Activated T-cell treated with anti-CD3 and anti-CD28 coated beads, Interleukin-2, amount 50 U/mL, for 24 hours (primary cell): ENCODE measurements around the gene PKN2.

Experiments
- DNase-seq: peaks from one replicate; pipeline ENCODE4 v3.0.0-alpha.2; 2020
- H3K27ac Mint-ChIP-seq: 2 replicates; pipeline ENCODE4 v1.8.0; 2020; ENCODE audit warnings: mild to moderate bottlenecking, mixed read lengths
- H3K27me3 Mint-ChIP-seq: 2 replicates; pipeline ENCODE4 v1.8.0; 2020; ENCODE audit warnings: mixed read lengths
- H3K36me3 Mint-ChIP-seq: 2 replicates; pipeline ENCODE4 v1.8.0; 2020; ENCODE audit warnings: low read depth, mixed read lengths
- H3K4me1 Mint-ChIP-seq: 2 replicates; pipeline ENCODE4 v1.8.0; 2020; ENCODE audit warnings: low read depth, mixed read lengths
- H3K4me3 Mint-ChIP-seq: 2 replicates; pipeline ENCODE4 v1.8.0; 2020; ENCODE audit warnings: mild to moderate bottlenecking, moderate library complexity, mixed read lengths
- H3K9me3 Mint-ChIP-seq: 2 replicates; pipeline ENCODE4 v1.8.0; 2020; ENCODE audit warnings: mixed read lengths

PKN2 gene

DNA sequence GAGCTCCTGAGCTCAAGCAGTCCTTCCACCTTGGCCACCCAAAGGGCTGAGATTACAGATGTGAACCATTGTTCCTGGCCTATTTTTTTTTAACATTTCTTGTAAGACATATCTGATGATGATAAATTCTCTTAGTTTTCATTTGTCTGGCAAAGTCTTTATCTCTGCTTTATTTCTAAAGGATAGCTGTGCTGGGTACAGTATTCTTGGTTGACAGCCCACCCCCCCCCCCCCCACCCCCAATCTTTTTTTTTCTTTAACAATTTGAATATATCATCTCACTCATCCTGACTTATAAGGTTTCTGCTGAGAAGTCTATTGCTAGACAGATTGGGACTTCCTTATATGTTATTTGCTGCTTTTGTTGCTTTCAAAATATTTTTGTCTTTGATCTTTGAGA, 51.3 kb downstream of the PKN2 start:
- no peak for DNase-seq
- Mint-ChIP-seq H3K4me3 (no peak overlapping the region), H3K27me3 (no peaks in the 10 kb centered on the region), H3K36me3 (peaks cover 43% of the 10 kb centered on the region), H3K27ac (no peak overlapping the region), H3K9me3 (peaks cover 21% of the 10 kb centered on the region), H3K4me1 (peaks cover 37% of the 10 kb centered on the region)

DNA sequence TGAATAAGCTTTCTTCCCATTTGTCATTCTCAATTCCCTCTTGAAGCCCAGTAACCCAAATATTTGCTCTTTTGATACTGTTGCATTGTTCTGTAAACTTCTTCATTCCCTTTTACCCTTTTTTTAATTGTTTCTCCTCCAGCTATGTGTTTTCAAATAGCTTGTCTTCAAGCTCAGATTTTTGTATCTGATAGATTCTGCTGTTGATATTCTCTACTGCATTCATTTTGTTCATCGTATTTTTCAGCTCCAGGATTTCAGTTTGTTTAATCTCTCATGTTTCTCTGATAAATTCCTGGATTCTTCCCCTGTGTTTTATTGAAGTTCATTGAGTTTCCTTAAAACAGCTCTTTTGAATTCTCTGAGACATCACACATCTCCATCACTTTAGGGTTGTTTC, 51.8 kb downstream of the PKN2 start:
- no peak for DNase-seq
- Mint-ChIP-seq H3K4me3 (no peak overlapping the region), H3K4me1 (peaks cover 33% of the 10 kb centered on the region), H3K36me3 (peaks cover 44% of the 10 kb centered on the region), H3K9me3 (peaks cover 21% of the 10 kb centered on the region), H3K27ac (no peak overlapping the region), H3K27me3 (no peaks in the 10 kb centered on the region)

DNA sequence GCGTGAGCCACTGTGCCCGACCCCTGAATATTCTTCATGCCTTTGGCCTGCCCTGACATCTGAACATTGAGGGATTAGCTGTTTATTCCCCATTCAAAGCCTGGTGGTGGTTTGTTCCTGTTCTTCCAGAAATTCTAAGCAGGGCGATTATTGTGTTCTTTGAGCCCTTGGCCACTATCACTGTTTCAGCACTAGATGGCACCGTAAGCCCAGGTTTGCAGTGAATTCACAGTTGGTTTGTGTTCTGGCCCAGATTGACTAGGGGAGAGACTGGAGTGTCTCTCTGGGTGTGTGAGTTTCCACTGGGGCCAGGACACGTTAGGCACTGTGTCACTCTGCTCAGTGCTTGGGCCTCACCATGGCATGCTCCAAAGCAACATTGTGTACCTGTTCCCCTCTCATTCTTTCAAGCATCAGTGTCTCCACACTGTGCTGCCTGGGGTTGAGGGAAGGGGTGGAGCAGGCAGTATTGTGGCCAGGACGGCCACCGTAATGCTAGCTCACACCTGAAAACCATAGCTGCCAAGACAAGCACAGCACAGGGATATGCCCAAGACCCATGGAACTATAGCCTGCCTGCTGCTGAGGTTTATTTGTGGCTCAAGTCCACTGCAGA, 52.7 kb downstream of the PKN2 start:
- H3K36me3 Mint-ChIP-seq, result peaks cover 48% of the 10 kb centered on the region

DNA sequence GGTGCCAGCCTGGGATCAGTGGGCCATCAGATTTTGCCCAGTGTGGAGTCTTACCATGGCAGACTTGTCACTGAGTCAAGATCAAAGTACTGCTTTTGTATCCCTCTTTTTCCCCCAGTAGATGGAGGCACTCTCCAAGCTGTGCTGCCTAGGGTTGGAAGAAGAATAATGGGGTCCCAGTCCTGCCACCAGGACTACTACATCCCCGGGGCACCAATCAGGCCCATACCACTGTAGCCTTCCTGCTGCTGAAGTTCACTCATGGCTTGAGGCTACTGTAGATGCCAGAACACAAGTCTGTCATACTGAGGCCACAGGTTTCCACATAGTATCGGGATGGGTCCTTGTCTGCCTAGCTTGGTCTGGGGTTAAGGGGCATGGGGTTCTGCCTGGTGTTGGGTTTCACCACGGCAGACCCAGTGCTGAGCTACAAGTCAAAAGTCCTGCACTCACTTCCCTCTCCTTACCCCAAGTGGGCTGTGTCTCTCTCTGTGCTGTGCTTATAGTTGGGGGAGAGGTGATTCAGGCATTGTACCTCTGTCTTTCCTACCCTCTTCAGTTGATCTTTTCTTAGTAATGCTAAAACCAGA, 53.4 kb downstream of the PKN2 start:
- peaks cover 23% of the 10 kb centered on the region for H3K4me1 Mint-ChIP-seq
- H3K9me3 Mint-ChIP-seq, result peaks cover 21% of the 10 kb centered on the region
- H3K27me3 Mint-ChIP-seq, result no peaks in the 10 kb centered on the region
- peaks cover 48% of the 10 kb centered on the region for H3K36me3 Mint-ChIP-seq
- peak overlapping the region; percentile 8 for H3K27ac Mint-ChIP-seq
- no peak for DNase-seq
- no peak overlapping the region for H3K4me3 Mint-ChIP-seq

More for the DNA sequence above, 52.7 kb downstream of the PKN2 start:
- no peaks in the 10 kb centered on the region for H3K27me3 Mint-ChIP-seq
- no peak overlapping the region for H3K4me3 Mint-ChIP-seq
- DNase-seq, result peak; percentile 39
- H3K9me3 Mint-ChIP-seq, result peaks cover 21% of the 10 kb centered on the region
- peaks cover 25% of the 10 kb centered on the region for H3K4me1 Mint-ChIP-seq
- H3K27ac Mint-ChIP-seq, result no peak overlapping the region

DNA sequence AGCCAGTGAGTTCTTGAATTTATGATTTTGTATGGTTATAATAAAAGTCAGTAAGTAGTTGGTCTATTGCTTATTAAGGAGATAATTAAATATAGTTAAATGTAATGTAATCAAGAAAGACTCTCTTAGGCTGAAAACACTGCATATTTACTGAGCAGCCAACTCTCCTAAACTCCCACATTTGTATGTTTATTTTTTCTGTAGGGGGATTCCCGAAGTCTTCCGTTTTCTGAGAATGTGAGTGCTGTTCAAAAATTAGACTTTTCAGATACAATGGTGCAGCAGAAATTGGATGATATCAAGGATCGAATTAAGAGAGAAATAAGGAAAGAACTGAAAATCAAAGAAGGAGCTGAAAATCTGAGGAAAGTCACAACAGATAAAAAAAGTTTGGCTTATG, 56.7 kb downstream of the PKN2 start:
- Mint-ChIP-seq H3K27ac (no peak overlapping the region), H3K4me1 (peaks cover 21% of the 10 kb centered on the region), H3K4me3 (no peak overlapping the region), H3K36me3 (peaks cover 49% of the 10 kb centered on the region), H3K9me3 (peaks cover 4% of the 10 kb centered on the region), H3K27me3 (no peaks in the 10 kb centered on the region)
- DNase-seq, result no peak

DNA sequence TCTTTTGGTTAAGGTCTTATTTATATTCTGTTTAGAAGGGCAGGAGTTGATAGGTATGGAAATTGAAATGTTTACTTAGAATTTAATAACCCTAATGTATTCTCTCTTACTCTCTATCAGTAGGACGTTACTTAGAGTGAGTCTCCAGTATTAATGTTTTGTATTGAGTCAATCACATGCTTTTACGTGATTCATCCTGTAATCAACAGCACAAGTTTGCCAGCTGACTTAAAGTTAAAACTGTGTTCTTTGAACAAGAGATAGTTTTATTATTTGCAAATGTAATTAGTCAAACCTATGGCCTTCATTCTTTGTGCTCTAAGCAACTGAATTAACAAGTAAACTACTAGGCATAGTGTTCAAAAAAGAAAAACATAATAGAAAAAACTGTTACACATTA, 57.3 kb downstream of the PKN2 start:
- no peak overlapping the region for H3K27ac Mint-ChIP-seq
- H3K36me3 Mint-ChIP-seq, result peaks cover 46% of the 10 kb centered on the region
- no peak overlapping the region for H3K4me3 Mint-ChIP-seq
- no peak for DNase-seq
- H3K9me3 Mint-ChIP-seq, result no peaks in the 10 kb centered on the region
- H3K27me3 Mint-ChIP-seq, result no peaks in the 10 kb centered on the region
- H3K4me1 Mint-ChIP-seq, result peaks cover 21% of the 10 kb centered on the region

DNA sequence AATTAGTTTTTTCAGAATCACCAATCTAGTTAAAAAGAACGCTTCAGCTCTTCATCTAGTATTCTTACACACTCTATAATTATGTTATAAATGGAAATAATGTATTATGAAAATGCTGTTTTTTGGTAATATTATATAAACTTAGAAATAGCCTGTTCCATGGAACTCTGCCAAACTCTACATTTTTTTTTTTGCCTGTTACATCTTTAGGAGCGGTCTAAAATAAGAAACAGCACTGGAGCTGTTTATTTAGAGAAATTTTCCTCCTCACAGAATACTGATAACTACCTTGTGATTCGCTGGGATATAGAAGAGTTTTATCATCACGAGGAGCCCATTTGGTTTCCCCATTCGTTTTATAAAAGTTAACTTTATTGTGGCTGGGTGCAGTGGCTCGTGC, 58.5 kb downstream of the PKN2 start:
- H3K27me3 Mint-ChIP-seq, result no peaks in the 10 kb centered on the region
- H3K36me3 Mint-ChIP-seq, result peaks cover 49% of the 10 kb centered on the region

DNA sequence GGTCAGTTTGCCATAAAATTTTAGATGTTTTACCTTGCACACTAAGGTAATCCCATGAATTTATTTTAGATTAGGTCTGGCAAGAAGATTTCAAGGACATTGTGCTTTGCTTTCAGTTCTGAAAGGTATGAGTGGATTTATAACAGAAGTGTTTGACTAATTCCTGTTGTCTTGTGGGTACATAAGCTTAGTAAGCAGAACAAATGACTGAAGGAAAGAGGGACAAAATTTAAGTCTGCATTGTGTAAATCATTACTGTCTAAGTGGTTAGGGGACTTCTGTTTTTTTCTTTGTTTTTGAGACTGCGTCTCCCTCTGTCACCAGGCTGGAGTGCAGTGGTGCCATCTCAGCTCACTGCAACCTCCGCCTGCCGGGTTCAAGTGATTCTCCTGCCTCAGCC, 60.1 kb downstream of the PKN2 start:
- Mint-ChIP-seq H3K27ac (no peak overlapping the region), H3K4me1 (peaks cover 9% of the 10 kb centered on the region), H3K4me3 (no peak overlapping the region), H3K36me3 (peaks cover 49% of the 10 kb centered on the region), H3K27me3 (no peaks in the 10 kb centered on the region), H3K9me3 (no peaks in the 10 kb centered on the region)
- no peak for DNase-seq

More for the DNA sequence above, 58.5 kb downstream of the PKN2 start:
- Mint-ChIP-seq H3K4me1 (peaks cover 17% of the 10 kb centered on the region), H3K4me3 (no peak overlapping the region), H3K9me3 (no peaks in the 10 kb centered on the region), H3K27ac (no peak overlapping the region)
- no peak for DNase-seq

DNA sequence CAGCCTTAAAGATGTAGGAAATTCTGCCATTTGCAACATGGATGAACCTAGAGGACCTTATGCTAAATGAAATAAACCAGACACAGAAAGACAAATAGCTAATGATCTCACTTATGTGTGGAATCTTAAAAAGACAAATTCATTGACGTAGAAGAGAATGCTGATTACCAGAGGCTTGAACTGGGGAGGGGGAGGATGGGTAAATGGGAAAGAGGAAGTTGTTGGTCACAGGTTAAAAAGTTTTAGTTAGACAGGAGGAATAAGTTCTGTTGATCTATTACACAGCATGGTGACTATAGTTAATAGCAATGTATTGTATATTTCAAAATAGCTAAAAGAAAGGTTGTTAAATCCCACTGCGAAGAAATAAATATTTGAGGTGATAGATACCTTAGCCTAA, 62.8 kb downstream of the PKN2 start:
- H3K36me3 Mint-ChIP-seq, result peaks cover 45% of the 10 kb centered on the region
- no peaks in the 10 kb centered on the region for H3K27me3 Mint-ChIP-seq
- no peak for DNase-seq
- H3K4me1 Mint-ChIP-seq, result peaks cover 8% of the 10 kb centered on the region
- no peak overlapping the region for H3K27ac Mint-ChIP-seq
- no peaks in the 10 kb centered on the region for H3K9me3 Mint-ChIP-seq
- H3K4me3 Mint-ChIP-seq, result no peak overlapping the region

DNA sequence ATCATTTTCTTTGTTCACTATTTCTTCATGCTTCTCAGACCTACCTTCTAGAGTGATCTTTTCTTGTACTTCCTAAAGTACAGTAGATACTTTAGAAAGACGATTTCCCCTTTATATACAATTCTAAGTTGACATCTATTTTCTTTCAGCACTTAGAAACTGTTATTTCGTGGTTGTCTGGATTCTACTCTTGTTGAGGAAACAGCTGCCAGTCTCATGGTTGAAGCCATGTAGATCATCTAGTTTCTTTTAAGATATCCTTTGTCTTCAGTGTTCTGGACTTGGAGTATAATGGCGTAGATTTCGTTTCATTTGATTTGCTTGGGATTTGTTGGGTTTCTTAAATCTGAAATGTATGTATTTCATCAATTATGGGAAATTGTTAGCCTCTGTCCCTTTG, 67.6 kb downstream of the PKN2 start:
- Mint-ChIP-seq H3K9me3 (no peaks in the 10 kb centered on the region), H3K27ac (no peak overlapping the region), H3K27me3 (no peaks in the 10 kb centered on the region), H3K4me3 (no peak overlapping the region), H3K36me3 (peaks cover 39% of the 10 kb centered on the region), H3K4me1 (peaks cover 5% of the 10 kb centered on the region)
- no peak for DNase-seq

DNA sequence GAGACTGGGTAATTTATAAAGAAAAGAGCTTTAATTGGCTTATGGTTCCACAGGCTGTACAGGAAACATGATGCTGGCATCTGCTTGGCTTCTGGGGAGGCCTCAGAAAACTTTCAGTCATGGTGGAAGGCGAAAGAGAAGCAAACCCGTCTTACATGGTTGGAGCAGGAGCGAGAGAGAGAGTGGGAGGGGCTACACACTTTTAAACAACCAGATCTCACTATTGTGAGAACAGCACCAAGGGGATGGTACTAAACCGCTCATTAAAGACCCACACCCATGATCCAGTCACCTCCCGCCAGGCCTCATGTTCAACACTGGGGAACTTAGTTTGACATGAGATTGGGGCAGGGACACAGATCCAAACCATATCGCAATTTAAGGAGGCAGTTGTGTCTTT, 69.4 kb downstream of the PKN2 start:
- H3K36me3 Mint-ChIP-seq, result peaks cover 41% of the 10 kb centered on the region
- DNase-seq, result no peak
- H3K9me3 Mint-ChIP-seq, result peaks cover 2% of the 10 kb centered on the region
- H3K4me3 Mint-ChIP-seq, result no peak overlapping the region
- H3K27ac Mint-ChIP-seq, result peak overlapping the region; percentile 29
- H3K27me3 Mint-ChIP-seq, result no peaks in the 10 kb centered on the region
- H3K4me1 Mint-ChIP-seq, result peaks cover 5% of the 10 kb centered on the region

DNA sequence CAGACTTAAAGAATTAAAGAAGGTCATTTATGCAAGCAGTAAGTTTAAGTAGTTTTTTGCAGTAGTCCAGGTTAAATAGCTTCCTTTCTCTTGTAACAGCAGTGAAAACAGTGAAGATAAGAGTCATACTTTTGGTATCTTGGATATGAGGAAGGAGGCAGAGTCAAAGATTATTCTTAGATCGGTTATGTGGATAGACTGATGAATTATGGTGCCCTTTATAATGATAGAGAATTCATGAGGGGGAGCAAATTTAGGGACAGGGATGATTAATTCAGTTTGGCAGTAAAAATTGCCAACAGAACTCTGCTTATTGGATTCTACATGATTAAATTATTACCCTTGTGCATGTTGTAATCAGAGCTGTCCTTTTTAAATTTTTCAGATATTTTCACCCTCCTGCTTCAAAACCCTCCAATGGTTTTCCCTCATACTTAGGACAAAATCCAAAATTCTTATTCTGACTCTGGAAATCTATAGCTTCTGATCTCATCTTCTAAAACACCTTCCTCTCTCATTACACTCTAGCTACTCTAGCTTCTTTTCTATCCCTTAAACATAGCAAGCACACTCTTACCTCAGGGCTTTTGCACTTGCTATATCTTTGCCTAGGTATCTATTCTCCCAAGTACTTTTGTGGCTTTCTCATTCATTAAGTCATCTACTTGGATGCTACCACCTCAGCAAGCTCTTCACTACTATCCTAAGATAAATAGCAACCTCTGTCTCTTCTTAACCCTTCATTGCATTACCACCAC, 79.8 kb downstream of the PKN2 start:
- H3K27ac Mint-ChIP-seq, result no peak overlapping the region

DNA sequence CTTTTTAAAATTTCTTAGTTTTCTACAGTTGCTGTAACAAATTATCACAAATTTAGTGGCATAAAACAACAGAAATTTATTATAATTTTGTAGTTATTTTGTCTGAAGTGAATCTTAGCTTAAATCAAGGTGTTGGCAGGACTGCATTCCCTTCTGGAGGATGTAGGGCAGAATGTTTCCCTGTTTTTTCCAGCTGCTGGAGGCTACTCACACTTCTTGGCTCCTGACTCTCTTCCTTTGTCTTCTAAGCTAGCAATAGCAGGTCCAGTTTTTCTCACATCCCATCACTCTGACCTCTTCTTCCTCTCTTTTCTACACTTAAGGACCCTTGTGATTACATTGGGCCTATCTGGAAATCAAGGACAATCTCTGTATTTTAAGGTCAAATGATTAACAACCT, 84.1 kb downstream of the PKN2 start:
- peak overlapping the region; percentile 23 for H3K27ac Mint-ChIP-seq

More for the DNA sequence above, 79.8 kb downstream of the PKN2 start:
- peaks cover 10% of the 10 kb centered on the region for H3K4me1 Mint-ChIP-seq
- no peak for DNase-seq
- no peaks in the 10 kb centered on the region for H3K9me3 Mint-ChIP-seq
- peaks cover 56% of the 10 kb centered on the region for H3K36me3 Mint-ChIP-seq
- no peaks in the 10 kb centered on the region for H3K27me3 Mint-ChIP-seq
- H3K4me3 Mint-ChIP-seq, result no peak overlapping the region

DNA sequence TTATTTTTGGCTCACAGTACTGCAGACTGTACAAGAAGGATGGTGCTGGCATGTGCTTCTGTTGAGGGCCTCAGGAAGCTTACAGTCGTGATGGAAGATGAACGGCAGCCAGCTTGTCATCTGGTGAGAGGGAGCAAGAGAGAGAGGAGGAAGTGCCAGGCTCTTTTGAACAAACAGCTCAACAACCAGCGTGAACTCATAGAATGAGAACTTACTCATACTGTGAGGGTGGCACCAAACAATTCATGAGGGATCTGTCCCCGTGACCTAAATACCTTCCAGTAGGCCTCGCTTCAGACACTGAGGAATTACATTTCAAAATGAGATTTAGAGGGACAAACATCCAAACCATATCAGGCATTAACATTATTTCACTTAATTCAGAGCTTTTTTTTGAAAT, 84.7 kb downstream of the PKN2 start:
- peaks cover 64% of the 10 kb centered on the region for H3K36me3 Mint-ChIP-seq
- no peak overlapping the region for H3K4me3 Mint-ChIP-seq
- H3K27me3 Mint-ChIP-seq, result no peaks in the 10 kb centered on the region
- peaks cover 17% of the 10 kb centered on the region for H3K4me1 Mint-ChIP-seq
- H3K9me3 Mint-ChIP-seq, result no peaks in the 10 kb centered on the region
- DNase-seq, result no peak
- peak overlapping the region; percentile 5 for H3K27ac Mint-ChIP-seq

More for the DNA sequence above, 84.1 kb downstream of the PKN2 start:
- Mint-ChIP-seq H3K4me1 (peaks cover 13% of the 10 kb centered on the region), H3K36me3 (peaks cover 61% of the 10 kb centered on the region), H3K27me3 (no peaks in the 10 kb centered on the region), H3K4me3 (no peak overlapping the region), H3K9me3 (no peaks in the 10 kb centered on the region)
- DNase-seq, result no peak

DNA sequence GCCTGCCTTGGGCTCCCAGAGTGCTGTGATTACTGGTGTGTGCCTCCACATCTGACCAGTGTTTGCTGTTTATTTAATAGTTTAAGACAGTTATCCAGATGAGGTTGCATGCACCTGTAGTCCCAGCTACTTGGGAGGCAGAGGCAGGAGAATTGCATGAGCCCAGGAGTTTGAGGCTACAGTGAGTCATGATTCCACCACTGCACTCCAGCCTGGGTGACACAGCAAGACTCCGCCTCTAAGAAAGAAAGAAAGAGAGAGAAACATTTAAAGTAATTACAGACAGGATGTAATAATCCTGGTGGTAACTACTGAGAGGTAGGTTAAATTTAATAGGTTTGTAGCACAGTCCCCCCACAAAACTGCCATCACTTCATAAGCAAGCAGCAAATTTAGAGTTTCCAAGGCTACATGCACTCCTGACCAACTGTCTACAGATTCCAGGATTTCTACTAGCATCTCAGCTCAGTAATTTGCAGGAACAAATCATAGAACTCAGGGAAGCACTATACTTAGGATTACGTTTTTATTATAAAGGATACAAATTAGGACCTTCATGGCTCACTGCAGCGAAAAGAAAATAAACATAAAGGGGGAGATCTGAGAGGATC, 89.6 kb downstream of the PKN2 start:
- peaks cover 24% of the 10 kb centered on the region for H3K4me1 Mint-ChIP-seq
- H3K27ac Mint-ChIP-seq, result peak overlapping the region; percentile 82
- DNase-seq, result no peak
- no peaks in the 10 kb centered on the region for H3K27me3 Mint-ChIP-seq
- no peaks in the 10 kb centered on the region for H3K9me3 Mint-ChIP-seq
- H3K4me3 Mint-ChIP-seq, result no peak overlapping the region
- H3K36me3 Mint-ChIP-seq, result peaks cover 84% of the 10 kb centered on the region
